ENCODE results near the gene PWWP2B. TPM values are rescaled to one million over a fixed set of nuclear protein-coding genes. Genes with fewer than 3 reads are reported as not detected.
"Not testable (repeated sequence)": the region's sequence is repeated elsewhere in the genome, so short reads cannot be mapped to it uniquely, and the experiment has no call there.

Gene PWWP2B
- 10 to 100 TPM in 1 of 2 donors, 1 to 10 TPM in 1; 4.8 to 10.5 TPM for total RNA-seq
- polyA plus RNA-seq (ENCODE audit: insufficient read length in 2 of 2), result 10 to 100 TPM; 10.2 to 12.0 TPM
- long read RNA-seq, donor 1, partial matches to known transcripts, result 0 of 4 reads
- long read RNA-seq, donor 1, other reads (novel, unspliced or antisense), result 0 of 4 reads
- long read RNA-seq, donor 2, partial matches to known transcripts, result 0 of 2 reads
- long read RNA-seq, donor 2, other reads (novel, unspliced or antisense), result 0 of 2 reads
- long read RNA-seq, donor 3, partial matches to known transcripts, result 0 of 1 reads
- long read RNA-seq, donor 3, other reads (novel, unspliced or antisense), result 0 of 1 reads
- long read RNA-seq, donor 4, partial matches to known transcripts, result 9 of 11 reads
- long read RNA-seq, donor 4, other reads (novel, unspliced or antisense), result 0 of 11 reads

GRCh38 chr10:132397036-132397541, at the start of gene PWWP2B:
Gene PWWP2B, plus strand, starts transcription at chr10:132397200. Its CDS starts 27 bp downstream, at chr10:132397227.
- no peaks in the 10 kb centered on the region for H3K27me3 ChIP-seq (ENCODE audit: control insufficient read depth, insufficient read depth, low read length)
- H3K27ac ChIP-seq (ENCODE audit: low read depth, low read length), result no peak within 1 kb of the TSS
- peak in 2 of 6 donors; percentile 72 to 77 for DNase-seq (ENCODE audit: low read depth in 4 of 6, low spot score in 6 of 6)
- H3K36me3 ChIP-seq (ENCODE audit: control insufficient read depth, insufficient read depth, low read length), result peaks cover 30% of the 10 kb centered on the region
- peak within 1 kb of the TSS; percentile 51 for H3K4me3 ChIP-seq (ENCODE audit: low read depth, low read length)
- H3K4me1 ChIP-seq (ENCODE audit: control insufficient read depth, insufficient read depth, low read length), result peaks cover 58% of the 10 kb centered on the region
- H3K9me3 ChIP-seq (ENCODE audit: control insufficient read depth, insufficient read depth, low read length), result no peaks in the 10 kb centered on the region
- WGBS (ENCODE audit: insufficient coverage), result under 1% methylated on average over 84 of the region's 86 CpGs

GRCh38 chr10:132347211-132347930, 49.6 kb upstream of the PWWP2B start:
- H3K4me3 ChIP-seq (ENCODE audit: low read depth, low read length), result no peak overlapping the region
- no peaks in the 10 kb centered on the region for H3K27me3 ChIP-seq (ENCODE audit: control insufficient read depth, insufficient read depth, low read length)
- no peak overlapping the region for H3K27ac ChIP-seq (ENCODE audit: low read depth, low read length)
- WGBS (ENCODE audit: insufficient coverage), result 97% methylated on average over 20 of the region's 23 CpGs
- H3K4me1 ChIP-seq (ENCODE audit: control insufficient read depth, insufficient read depth, low read length), result no peaks in the 10 kb centered on the region
- no peaks in the 10 kb centered on the region for H3K9me3 ChIP-seq (ENCODE audit: control insufficient read depth, insufficient read depth, low read length)
- no peak for DNase-seq (ENCODE audit: low read depth in 4 of 6, low spot score in 6 of 6)
- peaks cover 78% of the 10 kb centered on the region for H3K36me3 ChIP-seq (ENCODE audit: control insufficient read depth, insufficient read depth, low read length)

- no peak overlapping the region for H3K4me3 ChIP-seq (ENCODE audit: low read depth, low read length)
- no peak overlapping the region for H3K27ac ChIP-seq (ENCODE audit: low read depth, low read length)
- H3K36me3 ChIP-seq (ENCODE audit: control insufficient read depth, insufficient read depth, low read length), result peaks cover 82% of the 10 kb centered on the region
- H3K9me3 ChIP-seq (ENCODE audit: control insufficient read depth, insufficient read depth, low read length), result no peaks in the 10 kb centered on the region
- 81% methylated on average over 13 of the region's 13 CpGs for whole genome bisulfite sequencing (ENCODE audit: insufficient coverage)
- H3K27me3 ChIP-seq (ENCODE audit: control insufficient read depth, insufficient read depth, low read length), result no peaks in the 10 kb centered on the region
- DNase-seq (ENCODE audit: low read depth in 4 of 6, low spot score in 6 of 6), result no peak
- H3K4me1 ChIP-seq (ENCODE audit: control insufficient read depth, insufficient read depth, low read length), result no peaks in the 10 kb centered on the region
These were observed 49.1 kb upstream of the PWWP2B start for GRCh38 chr10:132347931-132348267.

- peaks cover 92% of the 10 kb centered on the region for H3K36me3 ChIP-seq (ENCODE audit: control insufficient read depth, insufficient read depth, low read length)
- no peaks in the 10 kb centered on the region for H3K27me3 ChIP-seq (ENCODE audit: control insufficient read depth, insufficient read depth, low read length)
These were observed 47.2 kb upstream of the PWWP2B start for GRCh38 chr10:132349766-132350165.

GRCh38 chr10:132350391-132350790, 46.6 kb upstream of the PWWP2B start:
- no peak for DNase-seq (ENCODE audit: low read depth in 4 of 6, low spot score in 6 of 6)
- H3K36me3 ChIP-seq (ENCODE audit: control insufficient read depth, insufficient read depth, low read length), result peaks cover 93% of the 10 kb centered on the region
- no peak overlapping the region for H3K4me3 ChIP-seq (ENCODE audit: low read depth, low read length)
- WGBS (ENCODE audit: insufficient coverage), result 78% methylated on average over 10 of the region's 11 CpGs
- no peaks in the 10 kb centered on the region for H3K27me3 ChIP-seq (ENCODE audit: control insufficient read depth, insufficient read depth, low read length)
- no peaks in the 10 kb centered on the region for H3K4me1 ChIP-seq (ENCODE audit: control insufficient read depth, insufficient read depth, low read length)
- H3K9me3 ChIP-seq (ENCODE audit: control insufficient read depth, insufficient read depth, low read length), result no peaks in the 10 kb centered on the region
- H3K27ac ChIP-seq (ENCODE audit: low read depth, low read length), result no peak overlapping the region

More at GRCh38 chr10:132349766-132350165, 47.2 kb upstream of the PWWP2B start:
- DNase-seq (ENCODE audit: low read depth in 4 of 6, low spot score in 6 of 6), result no peak
- WGBS (ENCODE audit: insufficient coverage), result 86% methylated on average over 6 of the region's 6 CpGs
- Histone ChIP-seq H3K4me1 (ENCODE audit: control insufficient read depth, insufficient read depth, low read length) (no peaks in the 10 kb centered on the region), H3K4me3 (ENCODE audit: low read depth, low read length) (no peak overlapping the region), H3K27ac (ENCODE audit: low read depth, low read length) (no peak overlapping the region), H3K9me3 (ENCODE audit: control insufficient read depth, insufficient read depth, low read length) (no peaks in the 10 kb centered on the region)

- peaks cover 94% of the 10 kb centered on the region for H3K36me3 ChIP-seq (ENCODE audit: control insufficient read depth, insufficient read depth, low read length)
- DNase-seq (ENCODE audit: low read depth in 4 of 6, low spot score in 6 of 6), result no peak
These were observed 46.1 kb upstream of the PWWP2B start for GRCh38 chr10:132350946-132351345.

GRCh38 chr10:132351611-132352010, 45.4 kb upstream of the PWWP2B start:
- Histone ChIP-seq H3K27ac (ENCODE audit: low read depth, low read length) (no peak overlapping the region), H3K9me3 (ENCODE audit: control insufficient read depth, insufficient read depth, low read length) (no peaks in the 10 kb centered on the region), H3K27me3 (ENCODE audit: control insufficient read depth, insufficient read depth, low read length) (no peaks in the 10 kb centered on the region), H3K4me3 (ENCODE audit: low read depth, low read length) (no peak overlapping the region), H3K4me1 (ENCODE audit: control insufficient read depth, insufficient read depth, low read length) (no peaks in the 10 kb centered on the region), H3K36me3 (ENCODE audit: control insufficient read depth, insufficient read depth, low read length) (peaks cover 94% of the 10 kb centered on the region)
- DNase-seq (ENCODE audit: low read depth in 4 of 6, low spot score in 6 of 6), result no peak
- 81% methylated on average over 20 of the region's 25 CpGs for WGBS (ENCODE audit: insufficient coverage)

More at GRCh38 chr10:132350946-132351345, 46.1 kb upstream of the PWWP2B start:
- Histone ChIP-seq H3K27me3 (ENCODE audit: control insufficient read depth, insufficient read depth, low read length) (no peaks in the 10 kb centered on the region), H3K9me3 (ENCODE audit: control insufficient read depth, insufficient read depth, low read length) (no peaks in the 10 kb centered on the region), H3K4me1 (ENCODE audit: control insufficient read depth, insufficient read depth, low read length) (no peaks in the 10 kb centered on the region), H3K27ac (ENCODE audit: low read depth, low read length) (no peak overlapping the region), H3K4me3 (ENCODE audit: low read depth, low read length) (no peak overlapping the region)
- WGBS (ENCODE audit: insufficient coverage), result 91% methylated on average over 17 of the region's 17 CpGs

- peak in 2 of 6 donors; percentile 74 to 83 for DNase-seq (ENCODE audit: low read depth in 4 of 6, low spot score in 6 of 6)
- H3K4me3 ChIP-seq (ENCODE audit: low read depth, low read length); H3K27ac ChIP-seq (ENCODE audit: low read depth, low read length); H3K4me1 ChIP-seq (ENCODE audit: control insufficient read depth, insufficient read depth, low read length); H3K9me3 ChIP-seq (ENCODE audit: control insufficient read depth, insufficient read depth, low read length); H3K27me3 ChIP-seq (ENCODE audit: control insufficient read depth, insufficient read depth, low read length): not testable (repeated sequence)
- peaks cover 92% of the 10 kb centered on the region for H3K36me3 ChIP-seq (ENCODE audit: control insufficient read depth, insufficient read depth, low read length)
- WGBS (ENCODE audit: insufficient coverage), result 40% methylated on average over 27 of the region's 44 CpGs
These were observed 44.3 kb upstream of the PWWP2B start for GRCh38 chr10:132352462-132353308.

Data from spinal cord (tissue), 10 donors.